ENCODE measurements around the gene CPB2. TPM values are rescaled to one million over a fixed set of nuclear protein-coding genes. Genes with fewer than 3 reads are reported as not detected.

The CPB2 gene
- total RNA-seq, 2 donors from 2014 or later = not detected

DNA sequence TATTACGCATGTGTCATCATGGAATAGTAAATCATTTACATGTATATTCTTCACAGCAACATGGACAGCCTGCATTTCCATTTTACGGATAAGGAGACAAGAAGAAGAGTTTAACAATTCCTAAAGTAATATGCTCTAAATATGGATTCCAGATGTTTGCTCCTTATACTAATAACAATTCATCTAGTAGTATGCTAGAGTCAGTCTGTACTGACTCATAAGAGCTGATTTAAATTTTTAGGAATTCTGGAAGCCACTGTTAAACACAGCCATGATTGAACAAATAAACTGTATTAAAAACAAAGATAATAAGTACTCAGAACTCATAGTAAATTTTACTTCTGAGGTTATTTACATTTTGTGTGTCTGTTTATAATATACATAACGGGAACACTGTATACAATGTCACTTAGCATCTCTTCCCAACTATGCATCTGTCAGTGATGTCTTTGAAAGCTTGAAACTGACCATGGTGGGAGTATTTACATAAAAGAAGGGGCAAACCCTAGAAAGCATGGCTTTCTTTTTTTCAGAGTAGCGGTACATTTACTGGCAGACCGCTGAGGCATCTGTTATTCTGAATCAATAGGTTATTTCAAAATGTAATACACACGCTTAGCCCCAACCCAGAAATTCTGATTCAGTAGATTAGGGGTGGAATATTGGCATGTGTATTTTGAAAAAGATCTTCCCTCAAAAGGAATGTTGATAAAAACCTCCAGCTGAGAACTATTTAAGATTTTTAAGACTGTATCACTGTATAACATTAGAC, 65.2 kb downstream of the CPB2 start:
- Histone ChIP-seq H3K27me3 (ENCODE audit: control insufficient read depth, insufficient read depth, low read length, poor library complexity, severe bottlenecking) (no peaks in the 10 kb centered on the region), H3K4me1 (ENCODE audit: control insufficient read depth, insufficient read depth, low read length) (no peaks in the 10 kb centered on the region), H3K9me3 (ENCODE audit: control insufficient read depth, low read length) (no peaks in the 10 kb centered on the region), H3K36me3 (ENCODE audit: control insufficient read depth, insufficient read depth, low read length) (peaks cover 58% of the 10 kb centered on the region), H3K4me3 (ENCODE audit: low read length) (no peak overlapping the region), H3K9ac (ENCODE audit: extremely low read depth, low read length, poor library complexity, severe bottlenecking) (no peak overlapping the region), H3K27ac (ENCODE audit: low read depth, low read length) (no peak overlapping the region)
- peaks cover 8% of the 10 kb centered on the region for H3K4me1 Mint-ChIP-seq
- no peaks in the 10 kb centered on the region for H3K9me3 Mint-ChIP-seq
- H3K27ac Mint-ChIP-seq = no peak overlapping the region
- DNase-seq = no peak
- WGBS, 2 experiments (ENCODE audit: insufficient coverage in 1 of 2, insufficient read length in 1 of 2) = 92% methylated on average over 6 of the region's 6 CpGs; no CpG with 5 or more reads in 1 of the 2 experiments
- H3K27me3 Mint-ChIP-seq (ENCODE audit: insufficient read depth) = no peaks in the 10 kb centered on the region
- TF ChIP-seq CTCF (conservative IDR thresholded peaks at IDR 0.05) = no peak
- peaks cover 46% of the 10 kb centered on the region for H3K36me3 Mint-ChIP-seq (ENCODE audit: low read depth)
- no peak overlapping the region for H3K4me3 Mint-ChIP-seq

GRCh38 chr13:46038296-46038695, 66.5 kb downstream of the CPB2 start:
- H3K9ac ChIP-seq (ENCODE audit: extremely low read depth, low read length, poor library complexity, severe bottlenecking) = no peak overlapping the region
- 88 to 95% methylated on average over 3 to 4 of the region's 4 CpGs for WGBS, 2 experiments (ENCODE audit: insufficient coverage in 1 of 2, insufficient read length in 1 of 2)
- Mint-ChIP-seq H3K27ac (no peak overlapping the region), H3K4me3 (no peak overlapping the region), H3K27me3 (ENCODE audit: insufficient read depth) (no peaks in the 10 kb centered on the region), H3K4me1 (peaks cover 8% of the 10 kb centered on the region), H3K9me3 (no peaks in the 10 kb centered on the region), H3K36me3 (ENCODE audit: low read depth) (peaks cover 58% of the 10 kb centered on the region)
- no peak for TF ChIP-seq CTCF (conservative IDR thresholded peaks at IDR 0.05)
- peaks cover 62% of the 10 kb centered on the region for H3K36me3 ChIP-seq (ENCODE audit: control insufficient read depth, insufficient read depth, low read length)
- no peak overlapping the region for H3K4me3 ChIP-seq (ENCODE audit: low read length)
- no peaks in the 10 kb centered on the region for H3K27me3 ChIP-seq (ENCODE audit: control insufficient read depth, insufficient read depth, low read length, poor library complexity, severe bottlenecking)
- H3K9me3 ChIP-seq (ENCODE audit: control insufficient read depth, low read length) = no peaks in the 10 kb centered on the region
- H3K27ac ChIP-seq (ENCODE audit: low read depth, low read length) = no peak overlapping the region
- no peak for DNase-seq
- no peaks in the 10 kb centered on the region for H3K4me1 ChIP-seq (ENCODE audit: control insufficient read depth, insufficient read depth, low read length)

DNA sequence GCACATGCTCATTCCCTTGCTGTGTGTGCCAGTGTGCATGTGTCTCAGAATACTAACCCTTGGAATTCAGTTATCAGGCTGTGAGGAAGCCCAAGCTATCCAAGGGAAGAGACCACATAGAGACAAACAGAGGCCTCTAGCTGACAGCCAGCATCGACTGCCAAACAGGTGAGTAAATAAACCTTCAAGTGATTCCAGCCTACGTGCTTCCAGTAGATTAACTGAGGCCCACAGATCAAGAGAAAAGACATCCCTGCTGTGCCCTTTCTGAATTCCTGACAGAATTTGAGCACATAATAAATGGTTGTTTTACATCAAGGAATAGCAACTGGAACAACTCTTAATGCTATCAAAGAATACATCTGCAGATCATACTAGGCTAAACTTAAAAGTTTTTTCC, 69.8 kb downstream of the CPB2 start:
- peaks cover 64% of the 10 kb centered on the region for H3K36me3 Mint-ChIP-seq (ENCODE audit: low read depth)
- no peaks in the 10 kb centered on the region for H3K27me3 Mint-ChIP-seq (ENCODE audit: insufficient read depth)
- Histone ChIP-seq H3K36me3 (ENCODE audit: control insufficient read depth, insufficient read depth, low read length) (peaks cover 68% of the 10 kb centered on the region), H3K27me3 (ENCODE audit: control insufficient read depth, insufficient read depth, low read length, poor library complexity, severe bottlenecking) (no peaks in the 10 kb centered on the region), H3K9ac (ENCODE audit: extremely low read depth, low read length, poor library complexity, severe bottlenecking) (peak overlapping the region; percentile 7), H3K27ac (ENCODE audit: low read depth, low read length) (no peak overlapping the region), H3K9me3 (ENCODE audit: control insufficient read depth, low read length) (peaks cover 17% of the 10 kb centered on the region), H3K4me1 (ENCODE audit: control insufficient read depth, insufficient read depth, low read length) (no peaks in the 10 kb centered on the region), H3K4me3 (ENCODE audit: low read length) (peak overlapping the region; percentile 37)
- TF ChIP-seq CTCF (conservative IDR thresholded peaks at IDR 0.05) = no peak
- no peak overlapping the region for H3K27ac Mint-ChIP-seq
- H3K4me3 Mint-ChIP-seq = no peak overlapping the region
- DNase-seq = no peak
- H3K4me1 Mint-ChIP-seq = peaks cover 8% of the 10 kb centered on the region
- peaks cover 11% of the 10 kb centered on the region for H3K9me3 Mint-ChIP-seq
- WGBS, 2 experiments (ENCODE audit: insufficient coverage in 1 of 2, insufficient read length in 1 of 2) = 43% methylated on average over 2 of the region's 2 CpGs; no CpG with 5 or more reads in 1 of the 2 experiments
